ENCODE results near the gene BHLHA9.

- TF ChIP-seq POLR2A (IDR thresholded peaks at IDR 0.05) (no peak), CTCF (IDR thresholded peaks at IDR 0.05) (no peak)
Measured at GRCh38 chr17:1239210-1239609, 31.0 kb upstream of the BHLHA9 start.

Data from right lobe of liver (tissue), 4 donors.